ENCODE results near the gene CHAD.

CHAD gene

GRCh38 chr17:50443505-50443974 lies 25.1 kb downstream of the CHAD start (continued):
- TF ChIP-seq MZF1 (tag by site-specific recombination; IDR thresholded peaks at IDR 0.05; ENCODE audit: borderline replicate concordance), result 0 out of 2 replicates have a peak, but pooled peaks have one; percentile 29
- no peak for TF ChIP-seq ZNF548 (tag by site-specific recombination; IDR thresholded peaks at IDR 0.05)
- TF ChIP-seq ZIC2 (tag by site-specific recombination; IDR thresholded peaks at IDR 0.05), result no peak
- no peak for TF ChIP-seq ZNF518A (tag by site-specific recombination; conservative IDR thresholded peaks at IDR 0.05; ENCODE audit: low read depth)
- TF ChIP-seq ZNF140 (tag by site-specific recombination; IDR thresholded peaks at IDR 0.05), result no peak
- TF ChIP-seq ZNF571 (tag by site-specific recombination; IDR thresholded peaks at IDR 0.05), result no peak
- TF ChIP-seq ZBTB20 (tag by site-specific recombination; IDR thresholded peaks at IDR 0.05), result no peak
- TF ChIP-seq ZNF660 (tag by site-specific recombination; IDR thresholded peaks at IDR 0.05), result peak; percentile 37; the same call in 1 of the 2 replicates
- no peak for TF ChIP-seq ZNF239 (tag by site-specific recombination; IDR thresholded peaks at IDR 0.05)
- no peak for TF ChIP-seq ZNF560 (tag by site-specific recombination; IDR thresholded peaks at IDR 0.05; ENCODE audit: borderline replicate concordance)

GRCh38 chr17:50440838-50441829 lies 27.5 kb downstream of the CHAD start:
- peak; percentile 97 for TF ChIP-seq GLIS1 (tag by site-specific recombination; IDR thresholded peaks at IDR 0.05)
- no peak for TF ChIP-seq ZBTB11 (tag by site-specific recombination; conservative IDR thresholded peaks at IDR 0.05; ENCODE audit: low read depth)
- ChIA-PET POLR2A (interaction anchor here (0.5 to 1.3 kb wide), 4 partner anchors 9 to 43 kb away, joined by 3 to 5 read pairs (median 4); no protein-coding TSS in a partner anchor), CTCF (interaction anchor here (1.2 to 1.6 kb wide), 2 partner anchors 38 to 43 kb away, joined by 5 to 7 read pairs; partner anchors contain the start of gene RSAD1)
- Histone ChIP-seq H3K9me3 (ENCODE audit: control insufficient read depth, insufficient read depth, low read depth, low read length) (no peaks in the 10 kb centered on the region), H3K4me1 (ENCODE audit: control insufficient read depth, insufficient read depth, low read length) (peaks cover 20% of the 10 kb centered on the region), H3K4me3 (ENCODE audit: low read depth, low read length) (no peak overlapping the region), H3K27ac (ENCODE audit: extremely low read depth, low read depth, low read length) (no peak overlapping the region; the same call in 1 of the 2 replicates), H3K36me3 (ENCODE audit: control insufficient read depth in 2 of 2, insufficient read depth in 1 of 2, low read length in 2 of 2) (peaks cover 0 to 5% of the 10 kb centered on the region in 2 experiments; a peak in 2 of 3 replicates)
